ENCODE data around the gene ZNF397.

DNA sequence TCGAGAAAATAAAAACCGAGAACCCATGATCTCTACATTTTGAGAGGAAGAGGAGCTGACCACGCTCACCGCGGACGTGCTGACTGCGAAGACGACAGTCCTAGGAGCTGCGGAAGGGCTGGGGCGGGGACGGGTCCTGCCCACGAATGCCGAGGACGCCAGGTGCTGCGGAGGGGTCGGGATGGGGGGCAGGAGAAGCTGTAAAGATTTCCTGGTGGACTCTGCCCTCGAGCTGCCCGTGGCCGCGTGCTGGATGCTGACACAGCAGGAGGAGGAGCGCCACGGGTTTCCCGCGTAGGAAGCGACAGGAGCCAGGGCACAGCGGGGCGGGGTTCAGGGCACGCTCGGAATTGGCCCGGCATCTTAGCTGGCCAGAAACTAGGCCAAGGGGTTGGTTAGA, 27.0 kb downstream of the ZNF397 start:
- TF ChIP-seq EP300 (IDR thresholded peaks at IDR 0.05) (no peak), POLR2AphosphoS5 (IDR thresholded peaks at IDR 0.05) (peak in 1 of 4 donors; percentile 9), POLR2A (IDR thresholded peaks at IDR 0.05) (no peak)
- TF ChIP-seq, protein P1, sequence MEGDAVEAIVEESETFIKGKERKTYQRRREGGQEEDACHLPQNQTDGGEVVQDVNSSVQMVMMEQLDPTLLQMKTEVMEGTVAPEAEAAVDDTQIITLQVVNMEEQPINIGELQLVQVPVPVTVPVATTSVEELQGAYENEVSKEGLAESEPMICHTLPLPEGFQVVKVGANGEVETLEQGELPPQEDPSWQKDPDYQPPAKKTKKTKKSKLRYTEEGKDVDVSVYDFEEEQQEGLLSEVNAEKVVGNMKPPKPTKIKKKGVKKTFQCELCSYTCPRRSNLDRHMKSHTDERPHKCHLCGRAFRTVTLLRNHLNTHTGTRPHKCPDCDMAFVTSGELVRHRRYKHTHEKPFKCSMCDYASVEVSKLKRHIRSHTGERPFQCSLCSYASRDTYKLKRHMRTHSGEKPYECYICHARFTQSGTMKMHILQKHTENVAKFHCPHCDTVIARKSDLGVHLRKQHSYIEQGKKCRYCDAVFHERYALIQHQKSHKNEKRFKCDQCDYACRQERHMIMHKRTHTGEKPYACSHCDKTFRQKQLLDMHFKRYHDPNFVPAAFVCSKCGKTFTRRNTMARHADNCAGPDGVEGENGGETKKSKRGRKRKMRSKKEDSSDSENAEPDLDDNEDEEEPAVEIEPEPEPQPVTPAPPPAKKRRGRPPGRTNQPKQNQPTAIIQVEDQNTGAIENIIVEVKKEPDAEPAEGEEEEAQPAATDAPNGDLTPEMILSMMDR (IDR thresholded peaks at IDR 0.05) = no peak
